Natural killer cell treated with Interleukin-12 subunit alpha and Interleukin-12 subunit beta and Interleukin-15 and Interleukin-18, amount 100 ng/mL, for 72 hours (primary cell): Measurements from ENCODE around the gene MACROD2. TPM values are rescaled to one million over a fixed set of nuclear protein-coding genes. Genes with fewer than 3 reads are reported as not detected.

Experiments
- ATAC-seq, 2 donors: fragments of 150-1000 bp; cut with Tn5 transposase in 1 of 2; sonication (Bioruptor Pico), chemical (Tn5 transposase) in 1 of 2; 2 replicates each; pipeline ENCODE4 v1.10.0; 2021
- DNase-seq: peaks from one replicate; pipeline ENCODE4 v3.0.0; 2022; ENCODE audit warnings: low spot score
- H3K27ac Mint-ChIP-seq, 2 donors: 1 replicate in 1 of 2; 2 replicates in 1 of 2; pipeline ENCODE4 v1.8.0; 2022; ENCODE audit warnings: mixed read lengths in 2 of 2, mild to moderate bottlenecking in 1 of 2, moderate library complexity in 1 of 2
- H3K27me3 Mint-ChIP-seq, 2 donors: 1 replicate in 1 of 2; 2 replicates in 1 of 2; pipeline ENCODE4 v1.8.0; 2022; ENCODE audit warnings: mixed read lengths in 2 of 2
- H3K36me3 Mint-ChIP-seq: one replicate; pipeline ENCODE4 v1.8.0; 2022; ENCODE audit warnings: mixed read lengths
- H3K4me1 Mint-ChIP-seq, 2 donors: 1 replicate in 1 of 2; 2 replicates in 1 of 2; pipeline ENCODE4 v1.8.0; 2022; ENCODE audit warnings: low read depth in 2 of 2, mixed read lengths in 2 of 2, mild to moderate bottlenecking in 1 of 2
- H3K4me3 Mint-ChIP-seq: one replicate; pipeline ENCODE4 v1.8.0; 2022; ENCODE audit warnings: mixed read lengths
- H3K9me3 Mint-ChIP-seq: 2 replicates; pipeline ENCODE4 v1.8.0; 2022; ENCODE audit warnings: mixed read lengths
- total RNA-seq, 2 donors: library from RNA; stranded (reverse); gene quantifications; one replicate each; pipeline ENCODE4 v1.2.3, GENCODE V29; 2022

MACROD2 gene
- total RNA-seq, 2 donors from 2014 or later: not detected

DNA sequence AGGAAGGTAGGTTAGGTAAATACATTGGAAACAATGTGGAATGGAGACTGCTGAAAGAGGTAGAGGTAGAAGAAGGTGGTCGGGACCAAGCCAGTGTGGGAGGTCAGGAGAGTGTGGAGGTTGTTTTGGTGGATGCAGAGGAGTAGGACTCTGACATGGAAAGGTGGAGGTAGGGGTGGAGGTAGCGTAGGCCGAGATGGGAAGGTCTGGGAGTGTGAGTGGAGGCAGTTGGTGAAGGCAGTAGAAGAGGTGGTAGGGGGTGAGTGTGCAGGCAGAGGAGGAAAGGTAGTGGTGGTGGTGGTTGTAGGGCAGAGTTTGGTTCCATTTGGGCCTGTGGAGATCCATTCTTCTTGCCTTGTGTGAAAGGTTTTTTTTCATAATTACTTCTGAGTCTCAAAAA, 941.7 kb downstream of the MACROD2 start:
- Mint-ChIP-seq H3K4me3 (no peak overlapping the region), H3K9me3 (peaks cover 19% of the 10 kb centered on the region), H3K36me3 (peaks cover 10% of the 10 kb centered on the region), H3K27ac (no peak overlapping the region), H3K27me3 (no peaks in the 10 kb centered on the region), H3K4me1 (no peaks in the 10 kb centered on the region)
- DNase-seq (no peak), ATAC-seq (no peak)

DNA sequence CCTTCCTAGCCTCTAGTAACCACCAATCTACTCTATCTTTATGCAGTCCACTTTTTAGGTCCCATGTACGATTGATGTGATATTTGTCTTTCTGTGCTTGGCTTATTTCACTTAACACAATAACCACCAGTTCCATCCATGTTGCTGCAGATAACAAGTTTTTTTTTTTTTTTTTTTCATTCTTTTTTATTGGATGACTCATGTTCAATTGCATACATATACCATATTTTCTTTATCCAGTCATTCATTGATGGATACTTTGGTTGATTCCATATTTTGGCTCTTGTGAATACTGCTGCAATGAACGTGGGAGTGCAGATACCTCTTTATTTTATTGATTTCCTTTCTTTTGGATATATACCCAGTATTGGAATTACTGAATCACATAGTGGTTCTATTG, 942.5 kb downstream of the MACROD2 start:
- H3K4me1 Mint-ChIP-seq: no peaks in the 10 kb centered on the region
- H3K4me3 Mint-ChIP-seq: no peak overlapping the region
- no peak overlapping the region for H3K27ac Mint-ChIP-seq
- H3K27me3 Mint-ChIP-seq: no peaks in the 10 kb centered on the region
- ATAC-seq (no peak), DNase-seq (no peak)
- H3K9me3 Mint-ChIP-seq: peaks cover 23% of the 10 kb centered on the region
- peaks cover 10% of the 10 kb centered on the region for H3K36me3 Mint-ChIP-seq

DNA sequence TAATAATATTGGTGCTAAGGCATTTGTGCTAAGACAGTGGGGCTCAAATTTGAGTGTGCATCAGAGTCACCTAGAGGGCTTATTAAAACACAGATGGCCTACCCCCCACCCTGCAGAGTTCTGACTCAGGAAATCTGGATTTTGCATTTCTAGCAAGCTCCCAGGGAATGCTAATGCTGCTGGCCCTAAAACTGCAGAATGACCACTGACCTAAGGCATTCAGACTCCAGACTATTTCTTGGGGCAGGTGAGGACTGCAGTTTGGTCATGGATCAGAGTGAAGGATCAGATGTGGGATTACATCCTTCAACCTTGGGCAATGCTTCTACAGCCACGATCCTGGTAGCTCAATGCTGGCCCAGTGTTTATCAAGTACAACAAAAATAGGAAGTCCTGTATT, 952.2 kb downstream of the MACROD2 start:
- Mint-ChIP-seq H3K9me3 (peaks cover 14% of the 10 kb centered on the region), H3K36me3 (no peaks in the 10 kb centered on the region), H3K27me3 (no peaks in the 10 kb centered on the region), H3K4me1 (no peaks in the 10 kb centered on the region), H3K4me3 (no peak overlapping the region), H3K27ac (no peak overlapping the region)
- no peak for DNase-seq
- ATAC-seq: no peak

DNA sequence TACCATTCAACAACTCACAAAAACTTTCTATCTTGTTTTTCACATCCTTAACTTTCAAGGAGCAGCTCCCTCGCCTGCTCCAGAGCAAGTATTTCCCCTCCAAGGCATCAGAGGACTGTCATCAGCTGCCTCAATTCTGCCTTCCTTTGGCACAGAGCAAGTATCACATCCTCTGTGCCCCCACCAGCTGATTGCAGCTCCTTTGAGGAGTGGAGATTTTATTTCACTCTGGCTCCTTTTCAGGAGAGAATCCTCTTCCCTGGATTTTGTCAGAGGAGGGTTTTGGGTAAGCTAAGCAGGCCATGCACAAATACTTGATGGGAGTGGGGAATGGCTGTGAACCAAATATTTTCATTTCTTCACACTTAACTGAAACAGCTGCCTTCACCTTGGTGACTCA, 952.6 kb downstream of the MACROD2 start:
- no peak overlapping the region for H3K4me3 Mint-ChIP-seq
- H3K36me3 Mint-ChIP-seq: no peaks in the 10 kb centered on the region
- no peaks in the 10 kb centered on the region for H3K27me3 Mint-ChIP-seq
- no peak overlapping the region for H3K27ac Mint-ChIP-seq
- H3K4me1 Mint-ChIP-seq: no peaks in the 10 kb centered on the region
- DNase-seq (no peak), ATAC-seq (no peak)
- peaks cover 9% of the 10 kb centered on the region for H3K9me3 Mint-ChIP-seq

DNA sequence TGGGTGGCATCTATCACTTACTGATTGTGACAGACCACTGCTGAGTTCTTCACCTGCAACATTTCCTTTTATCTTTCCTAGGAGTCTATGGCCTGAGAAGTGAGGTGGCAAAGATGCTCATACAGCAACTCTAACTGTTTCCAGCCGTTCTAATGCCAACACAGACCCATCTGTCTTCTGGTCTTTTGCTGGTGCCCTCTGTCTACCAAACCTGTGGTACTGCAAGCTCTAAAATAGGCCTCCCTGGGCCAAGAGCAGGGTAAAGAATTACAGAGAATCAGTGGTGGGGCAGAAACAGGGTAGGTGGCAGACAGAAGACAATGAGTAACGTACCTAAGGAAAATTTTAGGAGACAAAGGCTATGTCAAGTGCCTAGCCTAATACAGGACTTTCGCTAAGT, 953.1 kb downstream of the MACROD2 start:
- no peak overlapping the region for H3K27ac Mint-ChIP-seq
- no peak overlapping the region for H3K4me3 Mint-ChIP-seq
- ATAC-seq: no peak
- DNase-seq: no peak
- no peaks in the 10 kb centered on the region for H3K27me3 Mint-ChIP-seq
- H3K36me3 Mint-ChIP-seq: no peaks in the 10 kb centered on the region
- peaks cover 8% of the 10 kb centered on the region for H3K9me3 Mint-ChIP-seq
- no peaks in the 10 kb centered on the region for H3K4me1 Mint-ChIP-seq

DNA sequence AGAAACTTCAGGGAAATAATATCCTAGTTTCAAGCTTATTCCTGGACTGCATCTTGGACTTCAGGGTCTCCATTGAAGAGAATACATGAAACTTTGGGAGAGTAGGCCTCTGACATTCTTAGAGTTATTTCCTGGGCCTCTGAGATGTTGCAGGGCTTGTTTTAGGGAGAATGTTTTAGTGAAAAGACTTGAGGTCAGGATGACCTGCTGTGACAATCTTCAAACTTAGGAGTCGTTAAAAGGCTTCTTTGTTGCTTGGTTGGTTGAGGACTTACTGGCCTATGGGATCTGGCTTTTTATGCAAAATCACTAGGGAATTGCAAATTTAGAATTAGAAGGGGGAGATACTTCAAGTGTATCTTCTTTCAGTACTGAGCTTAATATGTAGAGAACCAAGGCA, 955.3 kb downstream of the MACROD2 start:
- Mint-ChIP-seq H3K4me1 (no peaks in the 10 kb centered on the region), H3K4me3 (no peak overlapping the region), H3K27me3 (no peaks in the 10 kb centered on the region), H3K9me3 (peaks cover 8% of the 10 kb centered on the region), H3K36me3 (no peaks in the 10 kb centered on the region), H3K27ac (no peak overlapping the region)
- no peak for ATAC-seq
- no peak for DNase-seq

DNA sequence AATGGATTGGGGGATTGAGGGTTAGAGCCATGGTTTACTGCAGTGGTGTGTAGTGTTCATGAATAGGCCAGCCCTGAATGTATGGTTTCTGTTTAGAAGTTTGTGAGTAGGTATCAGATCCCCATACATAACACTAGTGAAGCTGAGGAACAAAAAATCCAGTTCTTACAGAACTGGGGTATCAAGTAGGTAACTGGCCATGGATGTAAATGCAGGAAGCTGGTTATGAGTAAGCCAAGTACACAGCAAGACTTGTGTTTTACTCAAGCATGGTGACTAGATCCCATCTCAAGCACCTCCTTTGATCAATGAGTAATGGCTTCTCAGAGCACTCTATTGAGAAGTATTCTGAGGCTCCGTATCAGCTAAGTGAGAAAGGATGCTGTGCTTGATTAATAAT, 955.8 kb downstream of the MACROD2 start:
- no peaks in the 10 kb centered on the region for H3K4me1 Mint-ChIP-seq
- no peak overlapping the region for H3K27ac Mint-ChIP-seq
- peaks cover 8% of the 10 kb centered on the region for H3K9me3 Mint-ChIP-seq
- H3K27me3 Mint-ChIP-seq: no peaks in the 10 kb centered on the region
- no peak overlapping the region for H3K4me3 Mint-ChIP-seq
- DNase-seq (no peak), ATAC-seq (no peak)
- H3K36me3 Mint-ChIP-seq: no peaks in the 10 kb centered on the region

DNA sequence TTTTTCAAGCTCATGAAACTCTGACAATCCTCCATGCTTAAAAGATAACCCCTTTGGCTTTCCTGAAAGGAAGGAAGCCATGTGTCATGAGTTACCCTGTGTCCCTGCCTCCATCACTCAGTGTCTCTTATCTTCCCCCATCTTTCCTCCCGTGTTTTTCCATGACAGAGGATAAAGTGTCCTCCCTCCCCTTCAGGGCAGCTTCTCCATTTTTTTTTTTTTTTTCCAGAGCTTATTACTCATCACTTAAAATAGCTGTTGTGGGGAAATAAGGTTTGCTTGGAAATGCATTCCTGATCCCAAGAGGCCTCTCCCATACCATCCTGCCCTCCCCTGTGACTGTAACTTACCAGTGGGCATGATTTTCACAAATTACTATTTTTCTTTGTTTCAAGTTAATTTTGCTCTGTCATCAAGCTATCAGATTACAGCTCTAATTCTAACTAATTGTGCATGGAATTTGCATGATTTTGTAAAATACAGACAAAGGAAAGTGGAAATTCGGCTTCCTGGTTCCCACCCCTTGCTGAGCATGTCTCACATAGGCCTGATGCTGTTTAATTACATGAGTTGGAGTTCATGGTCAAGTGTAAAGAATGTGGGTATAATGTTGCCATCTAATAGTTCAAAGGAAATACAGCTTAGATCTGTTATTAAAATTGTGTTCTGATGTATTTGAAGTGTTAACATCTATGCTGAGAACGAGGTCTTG, 956.5 kb downstream of the MACROD2 start:
- DNase-seq (no peak), ATAC-seq (no peak)
- no peak overlapping the region for H3K27ac Mint-ChIP-seq
- H3K27me3 Mint-ChIP-seq: no peaks in the 10 kb centered on the region
- peaks cover 8% of the 10 kb centered on the region for H3K9me3 Mint-ChIP-seq
- no peaks in the 10 kb centered on the region for H3K36me3 Mint-ChIP-seq
- no peaks in the 10 kb centered on the region for H3K4me1 Mint-ChIP-seq
- H3K4me3 Mint-ChIP-seq: no peak overlapping the region

DNA sequence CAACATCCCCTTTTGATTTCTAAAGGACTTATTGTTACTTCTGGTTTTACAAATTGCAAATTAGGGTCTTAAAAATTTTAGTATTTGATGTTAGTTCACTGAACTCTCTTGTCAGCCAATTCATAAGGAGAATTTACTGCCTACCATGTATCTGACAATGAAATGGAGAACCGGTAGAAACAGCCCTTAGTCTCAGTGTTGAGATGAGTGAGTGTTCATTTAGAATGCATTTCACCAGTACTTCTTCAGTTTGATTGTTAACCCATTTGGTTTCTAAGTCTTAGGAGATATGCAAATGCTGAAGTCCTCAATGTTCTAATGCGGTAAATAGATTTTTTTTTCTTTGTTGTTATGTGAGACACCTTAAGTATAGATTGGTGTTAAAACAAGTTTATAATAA, 958.4 kb downstream of the MACROD2 start:
- no peaks in the 10 kb centered on the region for H3K4me1 Mint-ChIP-seq
- no peak overlapping the region for H3K27ac Mint-ChIP-seq
- no peak for ATAC-seq
- peaks cover 4% of the 10 kb centered on the region for H3K9me3 Mint-ChIP-seq
- no peak overlapping the region for H3K4me3 Mint-ChIP-seq
- no peaks in the 10 kb centered on the region for H3K36me3 Mint-ChIP-seq
- DNase-seq: no peak
- H3K27me3 Mint-ChIP-seq: no peaks in the 10 kb centered on the region

DNA sequence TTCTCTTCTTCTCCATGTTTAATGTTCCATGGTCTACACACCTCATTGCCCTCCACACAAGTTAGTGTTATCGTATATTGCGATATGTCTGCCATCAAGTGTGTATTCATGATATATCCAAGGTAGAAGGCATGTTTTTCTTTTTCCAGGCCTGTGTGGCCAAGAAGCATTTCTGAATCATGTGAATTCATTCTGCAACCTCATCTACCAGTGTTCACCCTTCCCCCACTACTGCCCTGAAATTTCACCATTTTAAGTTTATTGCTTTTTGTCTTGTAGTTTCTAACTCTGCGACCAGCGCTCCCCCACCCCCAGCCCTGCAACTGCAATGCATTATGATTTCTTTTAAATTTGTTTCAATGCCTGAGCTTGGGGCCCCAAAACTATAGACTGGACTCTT, 960.1 kb downstream of the MACROD2 start:
- Mint-ChIP-seq H3K4me1 (no peaks in the 10 kb centered on the region), H3K27me3 (no peaks in the 10 kb centered on the region), H3K4me3 (no peak overlapping the region), H3K27ac (no peak overlapping the region), H3K36me3 (no peaks in the 10 kb centered on the region), H3K9me3 (peaks cover 11% of the 10 kb centered on the region)
- DNase-seq (no peak), ATAC-seq (no peak)

DNA sequence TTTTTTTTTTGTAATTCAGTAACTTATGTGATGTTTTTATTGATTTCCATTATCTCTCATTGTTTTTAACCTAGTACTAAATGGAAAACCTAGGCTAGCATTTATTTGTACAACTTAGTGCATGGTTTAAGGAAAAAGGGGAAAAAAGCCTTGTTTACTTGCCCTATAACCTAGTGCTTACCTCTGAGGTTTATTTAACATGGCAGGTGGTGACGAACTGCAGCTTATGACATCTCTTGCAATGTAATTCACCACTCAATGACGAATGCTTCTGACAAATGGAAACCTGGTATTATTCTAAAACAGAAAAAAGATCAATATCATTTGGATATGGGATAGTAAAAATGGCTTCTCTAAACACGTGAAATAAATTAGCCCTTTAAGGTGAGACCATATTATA, 960.7 kb downstream of the MACROD2 start:
- ATAC-seq (no peak), DNase-seq (no peak)
- H3K27ac Mint-ChIP-seq: no peak overlapping the region
- no peak overlapping the region for H3K4me3 Mint-ChIP-seq
- no peaks in the 10 kb centered on the region for H3K36me3 Mint-ChIP-seq
- no peaks in the 10 kb centered on the region for H3K27me3 Mint-ChIP-seq
- H3K4me1 Mint-ChIP-seq: no peaks in the 10 kb centered on the region
- H3K9me3 Mint-ChIP-seq: peaks cover 11% of the 10 kb centered on the region

DNA sequence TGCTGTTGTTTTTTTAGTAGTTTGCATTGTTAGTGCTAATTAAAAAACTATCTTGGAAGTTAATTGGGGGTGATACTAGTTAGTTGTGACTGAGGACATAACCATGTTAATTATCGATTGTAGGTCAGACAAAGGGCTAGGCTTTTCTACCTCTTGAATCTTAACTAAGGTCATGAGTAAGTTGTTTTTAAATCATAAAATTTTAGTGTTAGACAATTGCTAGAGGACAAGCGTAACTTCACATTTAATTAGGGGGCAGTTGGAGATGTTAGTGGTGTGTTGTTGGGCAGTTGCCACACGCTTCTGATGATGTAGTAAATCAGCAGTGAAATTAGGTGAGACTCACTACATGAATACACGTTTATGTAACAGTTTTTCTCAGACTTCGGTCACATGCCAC, 961.2 kb downstream of the MACROD2 start:
- Mint-ChIP-seq H3K36me3 (no peaks in the 10 kb centered on the region), H3K4me1 (no peaks in the 10 kb centered on the region), H3K9me3 (peaks cover 11% of the 10 kb centered on the region), H3K27me3 (no peaks in the 10 kb centered on the region), H3K27ac (no peak overlapping the region), H3K4me3 (no peak overlapping the region)
- ATAC-seq: no peak
- no peak for DNase-seq

DNA sequence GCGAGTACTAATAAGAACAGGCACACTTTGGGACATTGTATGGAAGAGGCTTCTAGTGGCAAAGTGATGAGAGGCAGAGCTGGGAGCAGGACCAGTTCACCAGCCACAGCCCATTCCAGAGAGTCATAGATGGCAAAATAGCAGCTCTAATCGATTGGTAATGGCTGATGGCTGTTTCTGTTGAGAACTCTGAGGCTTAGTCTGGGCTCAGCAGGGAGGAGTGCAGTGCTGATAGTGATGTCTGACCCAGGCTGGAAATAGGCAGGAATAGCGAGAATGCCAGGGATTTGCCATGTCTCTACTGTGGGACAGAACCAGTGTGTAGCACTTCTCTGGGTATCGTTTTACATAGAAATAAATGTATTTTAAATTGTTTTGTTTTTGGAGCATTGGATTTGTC, 962.1 kb downstream of the MACROD2 start:
- Mint-ChIP-seq H3K27me3 (no peaks in the 10 kb centered on the region), H3K4me1 (no peaks in the 10 kb centered on the region), H3K36me3 (no peaks in the 10 kb centered on the region), H3K27ac (no peak overlapping the region), H3K9me3 (peaks cover 16% of the 10 kb centered on the region), H3K4me3 (no peak overlapping the region)
- ATAC-seq (no peak), DNase-seq (no peak)

DNA sequence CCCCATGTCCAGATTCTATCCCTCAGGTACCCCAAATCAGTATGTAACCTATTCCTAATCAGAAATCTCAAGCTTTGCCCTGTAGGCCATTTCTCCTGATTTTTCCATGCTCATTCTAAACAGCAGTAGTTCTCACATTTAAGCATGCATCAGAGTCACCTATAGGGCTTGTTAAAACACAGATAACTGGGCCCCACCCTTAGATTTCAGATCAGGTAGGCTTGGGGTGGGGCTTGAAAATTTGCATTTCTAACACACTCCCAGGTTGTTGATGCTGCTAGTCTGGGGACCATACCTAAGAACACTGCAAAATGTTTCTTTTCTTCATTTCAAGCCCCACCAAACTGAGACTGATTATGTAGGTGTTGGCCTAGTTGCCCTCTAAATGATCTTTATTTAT, 963.3 kb downstream of the MACROD2 start:
- H3K4me1 Mint-ChIP-seq: no peaks in the 10 kb centered on the region
- no peak for DNase-seq
- H3K27me3 Mint-ChIP-seq: no peaks in the 10 kb centered on the region
- H3K36me3 Mint-ChIP-seq: no peaks in the 10 kb centered on the region
- H3K4me3 Mint-ChIP-seq: no peak overlapping the region
- peaks cover 16% of the 10 kb centered on the region for H3K9me3 Mint-ChIP-seq
- no peak overlapping the region for H3K27ac Mint-ChIP-seq
- no peak for ATAC-seq
